ENCODE results near the gene TAF4.

TAF4 gene

GRCh38 chr20:62040381-62040922 lies 25.2 kb downstream of the TAF4 start:
- H3K9me3 ChIP-seq (ENCODE audit: insufficient read depth, low read depth, low read length): no peaks in the 10 kb centered on the region
- H3K9ac ChIP-seq (ENCODE audit: low read depth, low read length): no peak overlapping the region
- no peaks in the 10 kb centered on the region for H3K27me3 ChIP-seq (ENCODE audit: insufficient read depth, low read length)
- H3K27ac ChIP-seq (ENCODE audit: low read depth, low read length): no peak overlapping the region
- WGBS: 93% methylated on average over 25 of the region's 25 CpGs
- H3K4me3 ChIP-seq (ENCODE audit: low read length): no peak overlapping the region
- H3K4me1 ChIP-seq (ENCODE audit: insufficient read depth, low read length): peaks cover 18% of the 10 kb centered on the region
- H3K36me3 ChIP-seq (ENCODE audit: insufficient read depth, low read length): no peaks in the 10 kb centered on the region

GRCh38 chr20:62039738-62040137 lies 25.9 kb downstream of the TAF4 start:
- peaks cover 10% of the 10 kb centered on the region for H3K4me1 ChIP-seq (ENCODE audit: insufficient read depth, low read length)
- H3K27me3 ChIP-seq (ENCODE audit: insufficient read depth, low read length): no peaks in the 10 kb centered on the region
- H3K9me3 ChIP-seq (ENCODE audit: insufficient read depth, low read depth, low read length): no peaks in the 10 kb centered on the region
- no peak overlapping the region for H3K4me3 ChIP-seq (ENCODE audit: low read length)
- no peak overlapping the region for H3K9ac ChIP-seq (ENCODE audit: low read depth, low read length)
- no peak overlapping the region for H3K27ac ChIP-seq (ENCODE audit: low read depth, low read length)
- H3K36me3 ChIP-seq (ENCODE audit: insufficient read depth, low read length): no peaks in the 10 kb centered on the region
- WGBS: 87% methylated on average over 6 of the region's 6 CpGs

- Histone ChIP-seq H3K36me3 (ENCODE audit: insufficient read depth, low read length) (no peaks in the 10 kb centered on the region), H3K4me1 (ENCODE audit: insufficient read depth, low read length) (no peaks in the 10 kb centered on the region), H3K27ac (ENCODE audit: low read depth, low read length) (no peak overlapping the region), H3K4me3 (ENCODE audit: low read length) (no peak overlapping the region), H3K9ac (ENCODE audit: low read depth, low read length) (no peak overlapping the region), H3K9me3 (ENCODE audit: insufficient read depth, low read depth, low read length) (no peaks in the 10 kb centered on the region), H3K27me3 (ENCODE audit: insufficient read depth, low read length) (no peaks in the 10 kb centered on the region)
- WGBS: 89% methylated on average over 12 of the region's 13 CpGs
Observed at GRCh38 chr20:62032609-62033368, 32.9 kb downstream of the TAF4 start.

- WGBS: 92% methylated on average over 15 of the region's 15 CpGs
Observed at GRCh38 chr20:62031462-62032092, 34.1 kb downstream of the TAF4 start.

GRCh38 chr20:62030834-62031434 lies 34.7 kb downstream of the TAF4 start:
- Histone ChIP-seq H3K27ac (ENCODE audit: low read depth, low read length) (no peak overlapping the region), H3K27me3 (ENCODE audit: insufficient read depth, low read length) (no peaks in the 10 kb centered on the region), H3K4me3 (ENCODE audit: low read length) (no peak overlapping the region), H3K4me1 (ENCODE audit: insufficient read depth, low read length) (peaks cover 13% of the 10 kb centered on the region), H3K9me3 (ENCODE audit: insufficient read depth, low read depth, low read length) (no peaks in the 10 kb centered on the region), H3K9ac (ENCODE audit: low read depth, low read length) (no peak overlapping the region), H3K36me3 (ENCODE audit: insufficient read depth, low read length) (no peaks in the 10 kb centered on the region)
- 89% methylated on average over 14 of the region's 14 CpGs for WGBS

More at GRCh38 chr20:62031462-62032092, 34.1 kb downstream of the TAF4 start:
- peaks cover 11% of the 10 kb centered on the region for H3K4me1 ChIP-seq (ENCODE audit: insufficient read depth, low read length)
- H3K36me3 ChIP-seq (ENCODE audit: insufficient read depth, low read length): no peaks in the 10 kb centered on the region
- no peak overlapping the region for H3K9ac ChIP-seq (ENCODE audit: low read depth, low read length)
- no peak overlapping the region for H3K4me3 ChIP-seq (ENCODE audit: low read length)
- no peaks in the 10 kb centered on the region for H3K27me3 ChIP-seq (ENCODE audit: insufficient read depth, low read length)
- H3K9me3 ChIP-seq (ENCODE audit: insufficient read depth, low read depth, low read length): no peaks in the 10 kb centered on the region
- H3K27ac ChIP-seq (ENCODE audit: low read depth, low read length): no peak overlapping the region

GRCh38 chr20:62030357-62030756 lies 35.3 kb downstream of the TAF4 start:
- Histone ChIP-seq H3K27ac (ENCODE audit: low read depth, low read length) (no peak overlapping the region), H3K9ac (ENCODE audit: low read depth, low read length) (no peak overlapping the region), H3K4me1 (ENCODE audit: insufficient read depth, low read length) (peaks cover 13% of the 10 kb centered on the region), H3K9me3 (ENCODE audit: insufficient read depth, low read depth, low read length) (no peaks in the 10 kb centered on the region), H3K4me3 (ENCODE audit: low read length) (no peak overlapping the region), H3K27me3 (ENCODE audit: insufficient read depth, low read length) (no peaks in the 10 kb centered on the region), H3K36me3 (ENCODE audit: insufficient read depth, low read length) (no peaks in the 10 kb centered on the region)
- 92% methylated on average over 9 of the region's 9 CpGs for WGBS

GRCh38 chr20:62029949-62030348 lies 35.7 kb downstream of the TAF4 start:
- Histone ChIP-seq H3K4me3 (ENCODE audit: low read length) (no peak overlapping the region), H3K36me3 (ENCODE audit: insufficient read depth, low read length) (no peaks in the 10 kb centered on the region), H3K27me3 (ENCODE audit: insufficient read depth, low read length) (no peaks in the 10 kb centered on the region), H3K9me3 (ENCODE audit: insufficient read depth, low read depth, low read length) (no peaks in the 10 kb centered on the region), H3K9ac (ENCODE audit: low read depth, low read length) (no peak overlapping the region), H3K27ac (ENCODE audit: low read depth, low read length) (no peak overlapping the region), H3K4me1 (ENCODE audit: insufficient read depth, low read length) (peaks cover 13% of the 10 kb centered on the region)
- WGBS: 95% methylated on average over 20 of the region's 20 CpGs

- H3K9ac ChIP-seq (ENCODE audit: low read depth, low read length): no peak overlapping the region
- no peaks in the 10 kb centered on the region for H3K9me3 ChIP-seq (ENCODE audit: insufficient read depth, low read depth, low read length)
- 93% methylated on average over 15 of the region's 15 CpGs for whole genome bisulfite sequencing
- H3K27me3 ChIP-seq (ENCODE audit: insufficient read depth, low read length): no peaks in the 10 kb centered on the region
- no peaks in the 10 kb centered on the region for H3K36me3 ChIP-seq (ENCODE audit: insufficient read depth, low read length)
- H3K4me1 ChIP-seq (ENCODE audit: insufficient read depth, low read length): peaks cover 13% of the 10 kb centered on the region
- H3K27ac ChIP-seq (ENCODE audit: low read depth, low read length): no peak overlapping the region
- no peak overlapping the region for H3K4me3 ChIP-seq (ENCODE audit: low read length)
Observed at GRCh38 chr20:62029296-62029695, 36.4 kb downstream of the TAF4 start.

GRCh38 chr20:62028384-62028783 lies 37.3 kb downstream of the TAF4 start:
- H3K27me3 ChIP-seq (ENCODE audit: insufficient read depth, low read length): no peaks in the 10 kb centered on the region
- H3K9ac ChIP-seq (ENCODE audit: low read depth, low read length): no peak overlapping the region
- H3K27ac ChIP-seq (ENCODE audit: low read depth, low read length): no peak overlapping the region
- H3K9me3 ChIP-seq (ENCODE audit: insufficient read depth, low read depth, low read length): no peaks in the 10 kb centered on the region
- 89% methylated on average over 14 of the region's 14 CpGs for WGBS
- peaks cover 13% of the 10 kb centered on the region for H3K4me1 ChIP-seq (ENCODE audit: insufficient read depth, low read length)
- H3K36me3 ChIP-seq (ENCODE audit: insufficient read depth, low read length): no peaks in the 10 kb centered on the region
- H3K4me3 ChIP-seq (ENCODE audit: low read length): no peak overlapping the region

- Histone ChIP-seq H3K4me3 (ENCODE audit: low read length) (no peak overlapping the region), H3K4me1 (ENCODE audit: insufficient read depth, low read length) (peaks cover 13% of the 10 kb centered on the region), H3K36me3 (ENCODE audit: insufficient read depth, low read length) (no peaks in the 10 kb centered on the region), H3K9me3 (ENCODE audit: insufficient read depth, low read depth, low read length) (no peaks in the 10 kb centered on the region), H3K27me3 (ENCODE audit: insufficient read depth, low read length) (no peaks in the 10 kb centered on the region), H3K9ac (ENCODE audit: low read depth, low read length) (no peak overlapping the region), H3K27ac (ENCODE audit: low read depth, low read length) (no peak overlapping the region)
- WGBS: 74% methylated on average over 12 of the region's 12 CpGs
Observed at GRCh38 chr20:62027698-62028321, 37.9 kb downstream of the TAF4 start.

- H3K4me1 ChIP-seq (ENCODE audit: insufficient read depth, low read length): peaks cover 14% of the 10 kb centered on the region
- WGBS: 81% methylated on average over 9 of the region's 9 CpGs
- no peak overlapping the region for H3K4me3 ChIP-seq (ENCODE audit: low read length)
Observed at GRCh38 chr20:62027116-62027515, 38.6 kb downstream of the TAF4 start.

More at GRCh38 chr20:62027116-62027515, 38.6 kb downstream of the TAF4 start:
- Histone ChIP-seq H3K27me3 (ENCODE audit: insufficient read depth, low read length) (no peaks in the 10 kb centered on the region), H3K9ac (ENCODE audit: low read depth, low read length) (0 out of 2 replicates have a peak overlapping the region, but pooled peaks have one; percentile 12), H3K36me3 (ENCODE audit: insufficient read depth, low read length) (no peaks in the 10 kb centered on the region), H3K9me3 (ENCODE audit: insufficient read depth, low read depth, low read length) (no peaks in the 10 kb centered on the region), H3K27ac (ENCODE audit: low read depth, low read length) (no peak overlapping the region)
